ENCODE data around the gene LRRC4B. TPM values are rescaled to one million over a fixed set of nuclear protein-coding genes. Genes with fewer than 3 reads are reported as not detected.

LRRC4B gene
- total RNA-seq, 1 experiment from 2014 or later: 0.54 TPM

- Mint-ChIP-seq H3K27me3 (ENCODE audit: insufficient read depth, unreplicated experiment) (peaks cover 38% of the 10 kb centered on the region), H3K4me3 (ENCODE audit: unreplicated experiment) (no peak overlapping the region), H3K9me3 (ENCODE audit: unreplicated experiment) (no peaks in the 10 kb centered on the region), H3K36me3 (ENCODE audit: insufficient read depth, unreplicated experiment) (no peaks in the 10 kb centered on the region), H3K4me1 (ENCODE audit: low read depth, unreplicated experiment) (no peaks in the 10 kb centered on the region), H3K27ac (ENCODE audit: unreplicated experiment) (no peak overlapping the region)
- BruUV-seq (replicated peaks): no TSS peak
- Histone ChIP-seq H3K4me3 (ENCODE audit: low read depth, low read length) (no peak overlapping the region), H3K9me3 (no peaks in the 10 kb centered on the region), H3K27me3 (replicated peaks; ENCODE audit: control insufficient read depth, insufficient read depth, low read length) (no peaks in the 10 kb centered on the region; the same call in 1 of the 2 replicates), H3K4me1 (no peaks in the 10 kb centered on the region), H3K36me3 (ENCODE audit: control insufficient read depth, insufficient read depth, low read length) (no peaks in the 10 kb centered on the region)
- no peak for DNase-seq
- TF ChIP-seq CTCF (IDR thresholded peaks at IDR 0.05; ENCODE audit: insufficient read depth in 1 of 2, low read depth in 1 of 2, low read length in 1 of 2, severe bottlenecking in 1 of 2, unreplicated experiment in 1 of 2): no peak
- CTCF ChIA-PET: no interaction called here
- POLR2A ChIA-PET: no interaction called here
- intact Hi-C loops (cut with micrococcal nuclease; ENCODE audit: unreplicated experiment): no loop called here
Measured at GRCh38 chr19:50568728-50569698, 778 bp upstream of the LRRC4B start.

- ChIA-PET CTCF (interaction anchor here (1.0 kb wide), 1 partner anchor 11 kb away, joined by 3 read pairs; no protein-coding TSS in a partner anchor), POLR2A (no interaction called here)
- no peak for DNase-seq
- H3K27ac Mint-ChIP-seq (ENCODE audit: unreplicated experiment): no peak overlapping the region
- BruUV-seq (replicated peaks): no TSS peak
- TF ChIP-seq CTCF (IDR thresholded peaks at IDR 0.05; ENCODE audit: insufficient read depth in 1 of 2, low read depth in 1 of 2, low read length in 1 of 2, severe bottlenecking in 1 of 2, unreplicated experiment in 1 of 2): no peak
- no peaks in the 10 kb centered on the region for H3K4me1 ChIP-seq
- H3K36me3 Mint-ChIP-seq (ENCODE audit: insufficient read depth, unreplicated experiment): no peaks in the 10 kb centered on the region
- H3K4me3 Mint-ChIP-seq (ENCODE audit: unreplicated experiment): peak overlapping the region; percentile 27
- intact Hi-C loops (cut with micrococcal nuclease; ENCODE audit: unreplicated experiment): no loop called here
- no peaks in the 10 kb centered on the region; the same call in 1 of the 2 replicates for H3K27me3 ChIP-seq (replicated peaks; ENCODE audit: control insufficient read depth, insufficient read depth, low read length)
- H3K4me1 Mint-ChIP-seq (ENCODE audit: low read depth, unreplicated experiment): no peaks in the 10 kb centered on the region
- peaks cover 49% of the 10 kb centered on the region for H3K27me3 Mint-ChIP-seq (ENCODE audit: insufficient read depth, unreplicated experiment)
- no peaks in the 10 kb centered on the region for H3K36me3 ChIP-seq (ENCODE audit: control insufficient read depth, insufficient read depth, low read length)
- no peaks in the 10 kb centered on the region for H3K9me3 Mint-ChIP-seq (ENCODE audit: unreplicated experiment)
- H3K4me3 ChIP-seq (ENCODE audit: low read depth, low read length): no peak overlapping the region
- H3K9me3 ChIP-seq: no peaks in the 10 kb centered on the region
Measured at GRCh38 chr19:50567052-50567841, 988 bp downstream of the LRRC4B start.

All from Caco-2 (cell line).